Measurements from ENCODE around the gene BYSL.
A peak's percentile ranks its signal among the peaks of the same experiment; 100 is the strongest.

Gene BYSL

DNA sequence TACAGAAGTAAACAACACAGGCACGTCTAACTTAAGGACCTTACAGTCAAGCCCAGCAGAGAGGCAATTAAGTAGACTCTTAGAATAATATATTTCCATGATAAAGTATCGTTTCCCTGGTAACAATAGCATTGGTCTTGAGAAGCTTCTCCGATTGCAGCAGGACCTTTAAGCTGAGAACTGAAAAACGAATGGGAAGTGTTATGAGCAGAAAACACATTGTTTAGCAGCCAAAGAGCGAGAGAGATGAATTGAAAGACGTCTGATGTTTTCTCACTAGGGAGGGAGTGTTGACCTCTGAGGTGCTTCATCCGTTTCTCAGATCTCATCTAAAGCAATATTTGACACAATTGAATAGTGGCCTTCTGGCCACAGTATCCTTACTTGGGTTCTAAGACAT, 855 bp downstream of the BYSL start:
- Histone ChIP-seq H3K36me3 (ENCODE audit: control insufficient read depth, insufficient read depth, low read length) (peaks cover under 1% of the 10 kb centered on the region), H3K4me3 (ENCODE audit: low read length) (peak overlapping the region; percentile 66), H3K27me3 (ENCODE audit: control insufficient read depth, insufficient read depth, low read length) (no peaks in the 10 kb centered on the region), H3K9me3 (ENCODE audit: control insufficient read depth, low read length) (no peaks in the 10 kb centered on the region), H3K4me1 (ENCODE audit: control insufficient read depth, insufficient read depth, low read length) (peaks cover 25% of the 10 kb centered on the region), H3K9ac (ENCODE audit: low read length) (peak overlapping the region; percentile 95)

GRCh38 chr6:41927253-41927652, 6.0 kb downstream of the BYSL start:
- H3K36me3 ChIP-seq (ENCODE audit: control insufficient read depth, insufficient read depth, low read length): peaks cover 5% of the 10 kb centered on the region
- no peaks in the 10 kb centered on the region for H3K9me3 ChIP-seq (ENCODE audit: control insufficient read depth, low read length)
- no peak overlapping the region for H3K4me3 ChIP-seq (ENCODE audit: low read length)
- H3K27me3 ChIP-seq (ENCODE audit: control insufficient read depth, insufficient read depth, low read length): no peaks in the 10 kb centered on the region
- no peak overlapping the region for H3K9ac ChIP-seq (ENCODE audit: low read length)
- H3K4me1 ChIP-seq (ENCODE audit: control insufficient read depth, insufficient read depth, low read length): peaks cover 9% of the 10 kb centered on the region

- Histone ChIP-seq H3K27me3 (ENCODE audit: control insufficient read depth, insufficient read depth, low read length) (no peaks in the 10 kb centered on the region), H3K9ac (ENCODE audit: low read length) (no peak overlapping the region), H3K4me1 (ENCODE audit: control insufficient read depth, insufficient read depth, low read length) (no peaks in the 10 kb centered on the region), H3K36me3 (ENCODE audit: control insufficient read depth, insufficient read depth, low read length) (peaks cover 16% of the 10 kb centered on the region), H3K4me3 (ENCODE audit: low read length) (no peak overlapping the region), H3K9me3 (ENCODE audit: control insufficient read depth, low read length) (no peaks in the 10 kb centered on the region)
Observed at GRCh38 chr6:41929924-41930323, 8.6 kb downstream of the BYSL start.

- H3K4me1 ChIP-seq (ENCODE audit: control insufficient read depth, insufficient read depth, low read length): peaks cover 6% of the 10 kb centered on the region
- H3K4me3 ChIP-seq (ENCODE audit: low read length): no peak overlapping the region
- H3K9ac ChIP-seq (ENCODE audit: low read length): no peak overlapping the region
- H3K27me3 ChIP-seq (ENCODE audit: control insufficient read depth, insufficient read depth, low read length): no peaks in the 10 kb centered on the region
- peaks cover 28% of the 10 kb centered on the region for H3K36me3 ChIP-seq (ENCODE audit: control insufficient read depth, insufficient read depth, low read length)
- no peaks in the 10 kb centered on the region for H3K9me3 ChIP-seq (ENCODE audit: control insufficient read depth, low read length)
Observed at GRCh38 chr6:41931792-41932191, 10.5 kb downstream of the BYSL start.

DNA sequence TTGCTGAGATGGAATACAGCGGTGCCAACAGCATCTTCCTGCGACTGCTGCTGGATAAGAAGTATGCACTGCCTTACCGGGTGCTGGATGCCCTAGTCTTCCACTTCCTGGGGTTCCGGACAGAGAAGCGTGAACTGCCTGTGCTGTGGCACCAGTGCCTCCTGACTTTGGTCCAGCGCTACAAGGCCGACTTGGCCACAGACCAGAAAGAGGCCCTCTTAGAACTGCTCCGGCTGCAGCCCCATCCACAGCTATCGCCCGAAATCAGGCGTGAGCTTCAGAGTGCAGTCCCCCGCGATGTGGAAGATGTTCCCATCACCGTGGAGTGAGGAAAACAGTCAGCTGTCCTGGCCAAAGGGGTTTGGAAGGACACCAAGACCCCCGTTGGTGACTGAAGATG, 11.1 kb downstream of the BYSL start:
- Histone ChIP-seq H3K4me3 (ENCODE audit: low read length) (no peak overlapping the region), H3K36me3 (ENCODE audit: control insufficient read depth, insufficient read depth, low read length) (peaks cover 25% of the 10 kb centered on the region), H3K4me1 (ENCODE audit: control insufficient read depth, insufficient read depth, low read length) (peaks cover 12% of the 10 kb centered on the region), H3K27me3 (ENCODE audit: control insufficient read depth, insufficient read depth, low read length) (no peaks in the 10 kb centered on the region), H3K9ac (ENCODE audit: low read length) (no peak overlapping the region), H3K9me3 (ENCODE audit: control insufficient read depth, low read length) (no peaks in the 10 kb centered on the region)

- H3K4me3 ChIP-seq (ENCODE audit: low read length): no peak overlapping the region
- H3K27me3 ChIP-seq (ENCODE audit: control insufficient read depth, insufficient read depth, low read length): no peaks in the 10 kb centered on the region
- peaks cover 26% of the 10 kb centered on the region for H3K4me1 ChIP-seq (ENCODE audit: control insufficient read depth, insufficient read depth, low read length)
- H3K9me3 ChIP-seq (ENCODE audit: control insufficient read depth, low read length): no peaks in the 10 kb centered on the region
- H3K9ac ChIP-seq (ENCODE audit: low read length): no peak overlapping the region
- peaks cover 23% of the 10 kb centered on the region for H3K36me3 ChIP-seq (ENCODE audit: control insufficient read depth, insufficient read depth, low read length)
Observed at GRCh38 chr6:41934278-41935192, 13.2 kb downstream of the BYSL start.

- no peak overlapping the region for H3K4me3 ChIP-seq (ENCODE audit: low read length)
- no peaks in the 10 kb centered on the region for H3K27me3 ChIP-seq (ENCODE audit: control insufficient read depth, insufficient read depth, low read length)
- no peaks in the 10 kb centered on the region for H3K9me3 ChIP-seq (ENCODE audit: control insufficient read depth, low read length)
- peaks cover 23% of the 10 kb centered on the region for H3K36me3 ChIP-seq (ENCODE audit: control insufficient read depth, insufficient read depth, low read length)
- H3K4me1 ChIP-seq (ENCODE audit: control insufficient read depth, insufficient read depth, low read length): peaks cover 33% of the 10 kb centered on the region
- H3K9ac ChIP-seq (ENCODE audit: low read length): no peak overlapping the region
Observed at GRCh38 chr6:41935193-41935574, 13.9 kb downstream of the BYSL start.

GRCh38 chr6:41935685-41936072, 14.4 kb downstream of the BYSL start:
- peaks cover 23% of the 10 kb centered on the region for H3K36me3 ChIP-seq (ENCODE audit: control insufficient read depth, insufficient read depth, low read length)

GRCh38 chr6:41936073-41936837, 15.0 kb downstream of the BYSL start:
- no peak overlapping the region for H3K4me3 ChIP-seq (ENCODE audit: low read length)
- H3K27me3 ChIP-seq (ENCODE audit: control insufficient read depth, insufficient read depth, low read length): no peaks in the 10 kb centered on the region
- no peak overlapping the region for H3K9ac ChIP-seq (ENCODE audit: low read length)
- peaks cover 39% of the 10 kb centered on the region for H3K4me1 ChIP-seq (ENCODE audit: control insufficient read depth, insufficient read depth, low read length)
- peaks cover 23% of the 10 kb centered on the region for H3K36me3 ChIP-seq (ENCODE audit: control insufficient read depth, insufficient read depth, low read length)
- H3K9me3 ChIP-seq (ENCODE audit: control insufficient read depth, low read length): no peaks in the 10 kb centered on the region

More at GRCh38 chr6:41935685-41936072, 14.4 kb downstream of the BYSL start:
- no peaks in the 10 kb centered on the region for H3K27me3 ChIP-seq (ENCODE audit: control insufficient read depth, insufficient read depth, low read length)
- H3K9ac ChIP-seq (ENCODE audit: low read length): no peak overlapping the region
- no peaks in the 10 kb centered on the region for H3K9me3 ChIP-seq (ENCODE audit: control insufficient read depth, low read length)
- no peak overlapping the region for H3K4me3 ChIP-seq (ENCODE audit: low read length)
- peaks cover 38% of the 10 kb centered on the region for H3K4me1 ChIP-seq (ENCODE audit: control insufficient read depth, insufficient read depth, low read length)

DNA sequence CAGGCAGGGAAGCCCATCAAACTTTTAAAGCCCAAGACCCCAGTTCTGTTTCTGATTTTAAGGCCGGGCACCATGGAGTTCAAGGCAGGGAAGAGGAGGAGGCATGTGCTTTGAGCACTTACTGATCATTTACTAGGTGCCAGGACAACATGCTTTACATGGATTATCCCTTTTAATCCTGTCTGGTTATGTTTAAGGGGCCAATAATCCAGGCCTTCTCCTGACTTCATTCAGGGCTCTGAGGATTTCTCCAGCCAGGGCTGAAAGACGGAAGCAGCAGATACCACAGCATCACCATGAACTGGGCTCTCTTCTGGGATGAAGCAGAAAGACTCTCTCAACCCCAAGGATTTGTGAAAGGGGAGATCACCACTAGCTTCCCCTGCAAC, 16.2 kb downstream of the BYSL start:
- Histone ChIP-seq H3K9ac (ENCODE audit: low read length) (no peak overlapping the region), H3K9me3 (ENCODE audit: control insufficient read depth, low read length) (no peaks in the 10 kb centered on the region), H3K4me1 (ENCODE audit: control insufficient read depth, insufficient read depth, low read length) (peaks cover 44% of the 10 kb centered on the region), H3K4me3 (ENCODE audit: low read length) (no peak overlapping the region), H3K27me3 (ENCODE audit: control insufficient read depth, insufficient read depth, low read length) (no peaks in the 10 kb centered on the region), H3K36me3 (ENCODE audit: control insufficient read depth, insufficient read depth, low read length) (peaks cover 22% of the 10 kb centered on the region)

- no peak overlapping the region for H3K4me3 ChIP-seq (ENCODE audit: low read length)
- H3K36me3 ChIP-seq (ENCODE audit: control insufficient read depth, insufficient read depth, low read length): peaks cover 17% of the 10 kb centered on the region
- no peak overlapping the region for H3K9ac ChIP-seq (ENCODE audit: low read length)
- no peaks in the 10 kb centered on the region for H3K27me3 ChIP-seq (ENCODE audit: control insufficient read depth, insufficient read depth, low read length)
- H3K9me3 ChIP-seq (ENCODE audit: control insufficient read depth, low read length): no peaks in the 10 kb centered on the region
- peaks cover 46% of the 10 kb centered on the region for H3K4me1 ChIP-seq (ENCODE audit: control insufficient read depth, insufficient read depth, low read length)
Observed at GRCh38 chr6:41937861-41938574, 16.7 kb downstream of the BYSL start.
